SK-N-SH (cell line): ENCODE results near the gene NRP2.

Source experiments
- CHD2 ChIP-seq: fragments of 150-350 bp; IDR thresholded peaks from 2 replicates; pipeline ENCODE4 v1.6.1; 2018; ENCODE audit warnings: low read length; ENCODE audit not compliant: partially characterized antibody
- CTCF ChIP-seq: fragments of 200-600 bp; sonication (generic); IDR thresholded peaks from 2 replicates; pipeline ENCODE4 v1.6.1; 2017; ENCODE audit warnings: antibody characterized with exemption, mild to moderate bottlenecking, moderate library complexity
- ELF1 ChIP-seq: IDR thresholded peaks from 2 replicates; pipeline ENCODE4 v1.4.0; 2012
- EP300 ChIP-seq, 2 experiments: IDR thresholded peaks; 2 replicates each; pipeline versions ENCODE4 v1.4.0 to v1.6.1; 2012; ENCODE audit warnings: borderline replicate concordance in 1 of 2, low read depth in 1 of 2, low read length in 1 of 2
- EZH2phosphoT487 ChIP-seq: fragments of 200-600 bp; sonication (generic); IDR thresholded peaks from 2 replicates; pipeline ENCODE4 v1.6.1; 2017; ENCODE audit warnings: low read depth, mixed run types, mild to moderate bottlenecking, antibody characterized with exemption, moderate library complexity, borderline replicate concordance
- FOSL2 ChIP-seq: IDR thresholded peaks from 2 replicates; pipeline ENCODE4 v1.4.0; 2012; ENCODE audit warnings: low read depth, mild to moderate bottlenecking, moderate library complexity, borderline replicate concordance
- NRF1 ChIP-seq: IDR thresholded peaks from 2 replicates; pipeline ENCODE4 v1.6.1; 2012; ENCODE audit warnings: low read depth, mild to moderate bottlenecking, low read length
- POLR2AphosphoS5 ChIP-seq: IDR thresholded peaks from 2 replicates; pipeline ENCODE4 v1.6.1; 2012; ENCODE audit warnings: low read depth, low read length
- RCOR1 ChIP-seq: fragments of 150-350 bp; IDR thresholded peaks from 2 replicates; pipeline ENCODE4 v1.6.1; 2017; ENCODE audit warnings: antibody characterized with exemption, low read length
- REST ChIP-seq: IDR thresholded peaks from 2 replicates; pipeline ENCODE4 v1.6.1; 2012; ENCODE audit warnings: mild to moderate bottlenecking, low read depth, low read length, moderate library complexity
- TAF1 ChIP-seq: IDR thresholded peaks from 2 replicates; pipeline ENCODE4 v1.6.1; 2012; ENCODE audit warnings: low read depth, mild to moderate bottlenecking, low read length, moderate library complexity, borderline replicate concordance
- USF2 ChIP-seq: fragments of 150-350 bp; IDR thresholded peaks from 2 replicates; pipeline ENCODE4 v1.6.1; 2017; ENCODE audit warnings: antibody characterized with exemption, low read length, low read depth, borderline replicate concordance
- YY1 ChIP-seq: IDR thresholded peaks from 2 replicates; pipeline ENCODE4 v1.4.0; 2012; ENCODE audit warnings: low read depth, mild to moderate bottlenecking

DNA sequence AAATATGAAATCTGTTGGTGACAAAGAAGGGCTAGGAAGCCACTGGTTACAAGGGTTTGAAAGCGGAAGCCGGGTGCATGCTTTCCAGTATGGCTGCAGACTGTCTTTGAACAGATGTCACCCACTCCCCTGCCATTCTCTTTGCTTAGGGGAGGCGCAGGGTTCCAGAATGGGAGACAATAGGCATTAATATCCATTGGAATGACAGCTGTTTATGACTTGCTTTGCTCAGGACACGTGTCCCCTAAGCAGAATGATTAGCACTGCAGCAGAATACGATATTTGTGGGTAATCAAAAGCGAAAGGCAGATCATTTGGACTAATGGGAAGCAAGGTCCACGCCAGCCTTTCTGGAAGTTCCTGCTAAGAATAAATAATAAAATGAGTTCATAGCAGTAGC is 25.8 kb upstream of the NRP2 start:
- TF ChIP-seq CTCF (no peak), POLR2AphosphoS5 (no peak), ELF1 (no peak), EP300 (IDR thresholded peaks at IDR 0.05; ENCODE audit: borderline replicate concordance in 1 of 2, low read depth in 1 of 2, low read length in 1 of 2) (no peak), EZH2phosphoT487 (no peak), FOSL2 (no peak), TAF1 (no peak), RCOR1 (no peak), NRF1 (no peak), YY1 (no peak), REST (no peak), CHD2 (no peak), USF2 (no peak)
